Natural killer cell treated with Interleukin-12 subunit alpha and Interleukin-12 subunit beta and Interleukin-15 and Interleukin-18, amount 100 ng/mL, for 72 hours (primary cell): ENCODE measurements around the gene PCF11. TPM values are rescaled to one million over a fixed set of nuclear protein-coding genes. Genes with fewer than 3 reads are reported as not detected.

Source experiments
- ATAC-seq, 2 donors: fragments of 150-1000 bp; cut with Tn5 transposase in 1 of 2; sonication (Bioruptor Pico), chemical (Tn5 transposase) in 1 of 2; 2 replicates each; pipeline ENCODE4 v1.10.0; 2021
- DNase-seq: peaks from one replicate; pipeline ENCODE4 v3.0.0; 2022; ENCODE audit warnings: low spot score
- H3K27ac Mint-ChIP-seq, 2 donors: 1 replicate in 1 of 2; 2 replicates in 1 of 2; pipeline ENCODE4 v1.8.0; 2022; ENCODE audit warnings: mixed read lengths in 2 of 2, mild to moderate bottlenecking in 1 of 2, moderate library complexity in 1 of 2
- H3K27me3 Mint-ChIP-seq, 2 donors: 1 replicate in 1 of 2; 2 replicates in 1 of 2; pipeline ENCODE4 v1.8.0; 2022; ENCODE audit warnings: mixed read lengths in 2 of 2
- H3K36me3 Mint-ChIP-seq: one replicate; pipeline ENCODE4 v1.8.0; 2022; ENCODE audit warnings: mixed read lengths
- H3K4me1 Mint-ChIP-seq, 2 donors: 1 replicate in 1 of 2; 2 replicates in 1 of 2; pipeline ENCODE4 v1.8.0; 2022; ENCODE audit warnings: low read depth in 2 of 2, mixed read lengths in 2 of 2, mild to moderate bottlenecking in 1 of 2
- H3K4me3 Mint-ChIP-seq: one replicate; pipeline ENCODE4 v1.8.0; 2022; ENCODE audit warnings: mixed read lengths
- H3K9me3 Mint-ChIP-seq: 2 replicates; pipeline ENCODE4 v1.8.0; 2022; ENCODE audit warnings: mixed read lengths
- total RNA-seq, 2 donors: library from RNA; stranded (reverse); gene quantifications; one replicate each; pipeline ENCODE4 v1.2.3, GENCODE V29; 2022

The PCF11 gene
- total RNA-seq, 2 donors from 2014 or later, result 63.4 to 74.3 TPM

DNA sequence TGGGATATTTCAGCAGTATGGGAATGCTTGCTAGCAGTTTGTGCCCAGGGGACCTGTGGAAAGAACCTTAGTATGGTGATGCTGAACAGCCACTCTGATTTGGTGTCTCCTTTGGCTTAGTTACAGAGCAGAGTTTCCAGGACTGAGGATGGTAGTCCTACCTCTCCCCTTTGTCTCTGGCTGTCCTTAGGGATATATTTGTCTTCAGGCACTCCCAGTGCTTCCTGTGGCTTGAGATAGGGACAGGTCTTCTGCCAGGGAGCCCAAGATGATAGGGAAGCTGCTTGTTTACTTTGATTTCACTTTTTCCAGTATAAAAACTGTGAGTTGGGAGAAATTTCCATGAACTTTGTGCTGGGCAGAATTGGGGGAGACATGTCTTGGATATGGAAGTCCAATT is 64.8 kb downstream of the PCF11 start:
- H3K9me3 Mint-ChIP-seq, result no peaks in the 10 kb centered on the region
- ATAC-seq, result no peak
- no peak overlapping the region for H3K4me3 Mint-ChIP-seq
- H3K27ac Mint-ChIP-seq, result no peak overlapping the region
- H3K4me1 Mint-ChIP-seq, result no peaks in the 10 kb centered on the region
- DNase-seq, result no peak
- no peaks in the 10 kb centered on the region for H3K27me3 Mint-ChIP-seq
- H3K36me3 Mint-ChIP-seq, result no peaks in the 10 kb centered on the region

DNA sequence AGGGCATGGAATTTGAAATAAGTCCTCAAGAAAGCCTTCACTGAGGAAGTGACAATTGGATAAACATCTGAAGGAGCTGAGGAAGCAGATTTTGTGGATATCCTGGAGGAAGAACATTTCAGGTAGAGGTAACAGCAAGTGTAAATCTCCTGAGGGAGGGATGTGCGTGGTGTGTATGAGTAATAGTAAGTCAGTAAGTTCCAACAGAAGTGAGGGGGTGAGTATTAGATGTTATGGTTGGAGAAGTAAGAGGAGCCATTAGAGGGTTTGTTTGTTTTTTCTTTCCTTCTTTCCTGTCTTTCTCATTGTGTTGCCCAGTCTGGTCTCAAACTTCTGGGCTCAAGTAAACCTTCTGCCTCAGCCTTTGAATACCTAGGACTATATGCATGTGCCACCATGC is 65.6 kb downstream of the PCF11 start:
- no peak overlapping the region for H3K27ac Mint-ChIP-seq
- DNase-seq (no peak), ATAC-seq (no peak)
- H3K9me3 Mint-ChIP-seq, result no peaks in the 10 kb centered on the region
- H3K4me3 Mint-ChIP-seq, result no peak overlapping the region
- H3K36me3 Mint-ChIP-seq, result no peaks in the 10 kb centered on the region
- H3K27me3 Mint-ChIP-seq, result no peaks in the 10 kb centered on the region
- no peaks in the 10 kb centered on the region for H3K4me1 Mint-ChIP-seq

DNA sequence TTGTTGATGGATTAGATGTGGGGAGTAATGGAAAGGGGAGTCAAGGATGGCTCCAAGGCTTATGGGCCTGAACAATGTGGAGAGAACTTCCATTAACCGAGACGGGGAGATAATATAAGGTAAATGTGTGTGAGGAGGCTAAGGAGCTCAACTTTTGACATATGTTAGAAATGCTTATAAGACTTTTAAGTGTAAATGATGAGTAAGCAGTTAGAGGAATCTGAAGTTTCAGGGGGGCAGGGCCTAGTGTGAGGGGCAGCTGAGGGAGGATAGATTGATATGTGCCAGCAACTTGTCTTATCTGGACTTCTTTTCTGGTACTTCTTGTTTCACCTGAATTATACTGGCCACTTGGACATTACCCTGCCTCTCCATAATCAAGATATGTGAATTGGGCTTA is 66.5 kb downstream of the PCF11 start:
- H3K27ac Mint-ChIP-seq, result no peak overlapping the region

GRCh38 chr11:83235825-83236224 is 78.9 kb downstream of the PCF11 start:
- H3K4me1 Mint-ChIP-seq, result no peaks in the 10 kb centered on the region
- peaks cover 0 to 6% of the 10 kb centered on the region in 2 donors for H3K27me3 Mint-ChIP-seq
- H3K27ac Mint-ChIP-seq, result no peak overlapping the region
- ATAC-seq (no peak), DNase-seq (no peak)
- no peak overlapping the region for H3K4me3 Mint-ChIP-seq
- H3K9me3 Mint-ChIP-seq, result no peaks in the 10 kb centered on the region
- no peaks in the 10 kb centered on the region for H3K36me3 Mint-ChIP-seq

More for the DNA sequence above, 66.5 kb downstream of the PCF11 start:
- Mint-ChIP-seq H3K36me3 (no peaks in the 10 kb centered on the region), H3K4me3 (no peak overlapping the region), H3K9me3 (no peaks in the 10 kb centered on the region), H3K4me1 (no peaks in the 10 kb centered on the region), H3K27me3 (no peaks in the 10 kb centered on the region)
- DNase-seq (no peak), ATAC-seq (no peak)

Other genes with a start within 250 kb of the PCF11 start
- 10 to 100 TPM in 1 of 2 donors, 1 to 10 TPM in 1; 5.7 to 10.5 TPM for gene RAB30, start 85.2 kb upstream of the PCF11 start, total RNA-seq
- 10 to 100 TPM in 1 of 2 donors, 1 to 10 TPM in 1; 4.3 to 10.5 TPM for gene ANKRD42, start 36.6 kb downstream of the PCF11 start, total RNA-seq
- 10 to 100 TPM; 25.3 to 32.6 TPM for gene CCDC90B, start 129.2 kb downstream of the PCF11 start, total RNA-seq